Neural cell (in vitro differentiated cells): ENCODE measurements around the gene MXD1. TPM values are rescaled to one million over a fixed set of nuclear protein-coding genes. Genes with fewer than 3 reads are reported as not detected.

Experiments used
- H2AFZ ChIP-seq: fragments of 200-600, 300-800 bp; sonication (generic), shearing (Covaris generic); 2 replicates; pipeline ENCODE4 v1.6.0; 2014; ENCODE audit warnings: low read depth, mild to moderate bottlenecking, antibody characterized with exemption, low read length, moderate library complexity
- H3F3A ChIP-seq: fragments of 200-600 bp; shearing (Covaris generic); 2 replicates; pipeline ENCODE4 v1.6.1; 2016; ENCODE audit warnings: mild to moderate bottlenecking, moderate library complexity, mixed read lengths, antibody characterized with exemption, low read length; ENCODE audit not compliant: insufficient read depth, poor library complexity, severe bottlenecking
- H3K27ac ChIP-seq: fragments of 200-600, 300-800 bp; sonication (generic), shearing (Covaris generic); 2 replicates; pipeline ENCODE4 v1.5.1; 2014; ENCODE audit warnings: mild to moderate bottlenecking, low read length, moderate library complexity
- H3K27me3 ChIP-seq: fragments of 300-800, 200-600 bp; sonication (generic), shearing (Covaris generic); 2 replicates; pipeline ENCODE4 v1.6.0; 2014; ENCODE audit warnings: mild to moderate bottlenecking, low read depth, low read length, moderate library complexity; ENCODE audit not compliant: insufficient read depth
- H3K36me3 ChIP-seq: fragments of 300-800, 200-600 bp; sonication (generic), shearing (Covaris generic); 2 replicates; pipeline ENCODE4 v1.5.1; 2014; ENCODE audit warnings: mild to moderate bottlenecking, antibody characterized with exemption, low read length, moderate library complexity; ENCODE audit not compliant: insufficient read depth
- H3K4me2 ChIP-seq: fragments of 300-800, 200-600 bp; sonication (generic), shearing (Covaris generic); 2 replicates; pipeline ENCODE4 v1.6.0; 2014; ENCODE audit warnings: mild to moderate bottlenecking, low read length
- H3K4me3 ChIP-seq: fragments of 300-800, 200-600 bp; sonication (generic), shearing (Covaris generic); 2 replicates; pipeline ENCODE4 v1.5.1; 2014; ENCODE audit warnings: mild to moderate bottlenecking, low read length, moderate library complexity
- H3K79me2 ChIP-seq: fragments of 200-600 bp; shearing (Covaris generic); replicated peaks from 2 replicates; pipeline ENCODE4 v1.6.0; 2014; ENCODE audit warnings: mild to moderate bottlenecking, low read length, moderate library complexity; ENCODE audit not compliant: insufficient read depth
- H3K9ac ChIP-seq: fragments of 300-800, 200-600 bp; sonication (generic), shearing (Covaris generic); 2 replicates; pipeline ENCODE4 v1.6.1; 2016; ENCODE audit warnings: mild to moderate bottlenecking, low read length, mixed read lengths
- H3K9me2 ChIP-seq: fragments of 200-600 bp; shearing (Covaris generic); 2 replicates; pipeline ENCODE4 v1.6.1; 2016; ENCODE audit warnings: mild to moderate bottlenecking, low read length, mixed read lengths; ENCODE audit not compliant: insufficient read depth
- H3K9me3 ChIP-seq: fragments of 200-600, 300-800 bp; sonication (generic), shearing (Covaris generic); 2 replicates; pipeline ENCODE4 v1.6.1; 2016; ENCODE audit warnings: mild to moderate bottlenecking, mixed run types, low read length, moderate library complexity, mixed read lengths
- H4K20me1 ChIP-seq: fragments of 200-600 bp; shearing (Covaris generic); 2 replicates; pipeline ENCODE4 v1.6.1; 2016; ENCODE audit warnings: mild to moderate bottlenecking, mixed run types; ENCODE audit not compliant: insufficient read depth
- EP300 ChIP-seq: fragments of 450-650 bp; conservative IDR thresholded peaks from 2 replicates; pipeline ENCODE4 v1.6.1; 2014; ENCODE audit warnings: antibody characterized with exemption, mild to moderate bottlenecking, moderate library complexity; ENCODE audit not compliant: poor library complexity, severe bottlenecking
- EZH2 ChIP-seq: fragments of 200-600, 300-800 bp; shearing (Covaris generic), sonication (generic); IDR thresholded peaks from 2 replicates; pipeline ENCODE4 v1.6.1; 2014; ENCODE audit warnings: antibody characterized with exemption, low read length, borderline replicate concordance, mild to moderate bottlenecking; ENCODE audit not compliant: insufficient read depth, poor library complexity, severe bottlenecking
- MXI1 ChIP-seq: fragments of 450-650 bp; conservative IDR thresholded peaks from 2 replicates; pipeline ENCODE4 v1.6.1; 2014; ENCODE audit warnings: antibody characterized with exemption, mild to moderate bottlenecking; ENCODE audit not compliant: poor library complexity, severe bottlenecking
- POLR2AphosphoS5 ChIP-seq: IDR thresholded peaks from 2 replicates; pipeline ENCODE4 v1.6.1; 2012
- RAD21 ChIP-seq: fragments of 450-650 bp; conservative IDR thresholded peaks from 2 replicates; pipeline ENCODE4 v1.6.1; 2014; ENCODE audit warnings: antibody characterized with exemption, mild to moderate bottlenecking, moderate library complexity
- SMC3 ChIP-seq: fragments of 450-650 bp; conservative IDR thresholded peaks from 2 replicates; pipeline ENCODE4 v1.6.1; 2014; ENCODE audit warnings: antibody characterized with exemption, mild to moderate bottlenecking, moderate library complexity; ENCODE audit not compliant: poor library complexity
- TAF1 ChIP-seq: IDR thresholded peaks from 2 replicates; pipeline ENCODE4 v1.6.1; 2012; ENCODE audit warnings: low read depth
- polyA plus RNA-seq: library from polyadenylated mRNA; depleted of rRNA; stranded (reverse); fragments of >200 nt; gene quantifications from 2 replicates; pipeline ENCODE4 v1.2.3, GENCODE V29; 2014
- TF ChIP-seq, protein P1 (sequence below): IDR thresholded peaks from 2 replicates; pipeline ENCODE4 v1.6.1; 2012; ENCODE audit warnings: borderline replicate concordance
- TF ChIP-seq, protein P2 (sequence below): fragments of 450-650 bp; IDR thresholded peaks from 2 replicates; pipeline ENCODE4 v1.5.1; 2014; ENCODE audit warnings: antibody characterized with exemption, mild to moderate bottlenecking, moderate library complexity; ENCODE audit not compliant: poor library complexity, severe bottlenecking

Gene MXD1
- polyA plus RNA-seq, 1 donor from 2014 or later = 16.4 TPM

DNA sequence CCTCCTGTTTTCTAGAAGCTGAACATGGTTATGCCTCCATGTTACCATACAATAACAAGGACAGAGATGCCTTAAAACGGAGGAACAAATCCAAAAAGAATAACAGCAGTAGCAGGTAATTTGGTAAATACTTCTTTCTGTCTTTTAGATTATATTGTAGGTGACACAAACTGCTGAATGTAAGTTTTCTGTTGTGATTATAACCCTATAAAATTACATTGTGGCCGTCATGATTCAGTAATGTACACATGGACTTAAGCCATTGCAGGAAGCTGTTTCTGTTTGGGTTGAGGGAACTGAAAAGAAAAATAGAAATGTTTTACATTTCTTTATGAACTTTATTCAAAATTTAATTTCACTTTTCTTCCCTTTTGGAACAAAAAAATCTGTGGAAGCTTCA, 1.2 kb downstream of the MXD1 start:
- Histone ChIP-seq H3K4me2 (peak overlapping the region; percentile 41), H3K36me3 (no peaks in the 10 kb centered on the region), H3F3A (no peaks in the 10 kb centered on the region), H4K20me1 (no peaks in the 10 kb centered on the region), H3K9me2 (no peaks in the 10 kb centered on the region), H3K27me3 (no peaks in the 10 kb centered on the region), H3K27ac (peak overlapping the region; percentile 90), H3K9me3 (no peaks in the 10 kb centered on the region), H3K4me3 (peak overlapping the region; percentile 85), H3K79me2 (peaks cover 25% of the 10 kb centered on the region), H3K9ac (peak overlapping the region; percentile 92), H2AFZ (no peak overlapping the region)
- TF ChIP-seq, protein P1, sequence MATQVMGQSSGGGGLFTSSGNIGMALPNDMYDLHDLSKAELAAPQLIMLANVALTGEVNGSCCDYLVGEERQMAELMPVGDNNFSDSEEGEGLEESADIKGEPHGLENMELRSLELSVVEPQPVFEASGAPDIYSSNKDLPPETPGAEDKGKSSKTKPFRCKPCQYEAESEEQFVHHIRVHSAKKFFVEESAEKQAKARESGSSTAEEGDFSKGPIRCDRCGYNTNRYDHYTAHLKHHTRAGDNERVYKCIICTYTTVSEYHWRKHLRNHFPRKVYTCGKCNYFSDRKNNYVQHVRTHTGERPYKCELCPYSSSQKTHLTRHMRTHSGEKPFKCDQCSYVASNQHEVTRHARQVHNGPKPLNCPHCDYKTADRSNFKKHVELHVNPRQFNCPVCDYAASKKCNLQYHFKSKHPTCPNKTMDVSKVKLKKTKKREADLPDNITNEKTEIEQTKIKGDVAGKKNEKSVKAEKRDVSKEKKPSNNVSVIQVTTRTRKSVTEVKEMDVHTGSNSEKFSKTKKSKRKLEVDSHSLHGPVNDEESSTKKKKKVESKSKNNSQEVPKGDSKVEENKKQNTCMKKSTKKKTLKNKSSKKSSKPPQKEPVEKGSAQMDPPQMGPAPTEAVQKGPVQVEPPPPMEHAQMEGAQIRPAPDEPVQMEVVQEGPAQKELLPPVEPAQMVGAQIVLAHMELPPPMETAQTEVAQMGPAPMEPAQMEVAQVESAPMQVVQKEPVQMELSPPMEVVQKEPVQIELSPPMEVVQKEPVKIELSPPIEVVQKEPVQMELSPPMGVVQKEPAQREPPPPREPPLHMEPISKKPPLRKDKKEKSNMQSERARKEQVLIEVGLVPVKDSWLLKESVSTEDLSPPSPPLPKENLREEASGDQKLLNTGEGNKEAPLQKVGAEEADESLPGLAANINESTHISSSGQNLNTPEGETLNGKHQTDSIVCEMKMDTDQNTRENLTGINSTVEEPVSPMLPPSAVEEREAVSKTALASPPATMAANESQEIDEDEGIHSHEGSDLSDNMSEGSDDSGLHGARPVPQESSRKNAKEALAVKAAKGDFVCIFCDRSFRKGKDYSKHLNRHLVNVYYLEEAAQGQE = no peak
- TF ChIP-seq EZH2 = no peak
- no peak for TF ChIP-seq EP300
- TF ChIP-seq RAD21 = no peak
- no peak for TF ChIP-seq POLR2AphosphoS5
- no peak for TF ChIP-seq SMC3
- TF ChIP-seq MXI1 = no peak
- no peak for TF ChIP-seq TAF1
- TF ChIP-seq, protein P2, sequence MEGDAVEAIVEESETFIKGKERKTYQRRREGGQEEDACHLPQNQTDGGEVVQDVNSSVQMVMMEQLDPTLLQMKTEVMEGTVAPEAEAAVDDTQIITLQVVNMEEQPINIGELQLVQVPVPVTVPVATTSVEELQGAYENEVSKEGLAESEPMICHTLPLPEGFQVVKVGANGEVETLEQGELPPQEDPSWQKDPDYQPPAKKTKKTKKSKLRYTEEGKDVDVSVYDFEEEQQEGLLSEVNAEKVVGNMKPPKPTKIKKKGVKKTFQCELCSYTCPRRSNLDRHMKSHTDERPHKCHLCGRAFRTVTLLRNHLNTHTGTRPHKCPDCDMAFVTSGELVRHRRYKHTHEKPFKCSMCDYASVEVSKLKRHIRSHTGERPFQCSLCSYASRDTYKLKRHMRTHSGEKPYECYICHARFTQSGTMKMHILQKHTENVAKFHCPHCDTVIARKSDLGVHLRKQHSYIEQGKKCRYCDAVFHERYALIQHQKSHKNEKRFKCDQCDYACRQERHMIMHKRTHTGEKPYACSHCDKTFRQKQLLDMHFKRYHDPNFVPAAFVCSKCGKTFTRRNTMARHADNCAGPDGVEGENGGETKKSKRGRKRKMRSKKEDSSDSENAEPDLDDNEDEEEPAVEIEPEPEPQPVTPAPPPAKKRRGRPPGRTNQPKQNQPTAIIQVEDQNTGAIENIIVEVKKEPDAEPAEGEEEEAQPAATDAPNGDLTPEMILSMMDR = no peak

DNA sequence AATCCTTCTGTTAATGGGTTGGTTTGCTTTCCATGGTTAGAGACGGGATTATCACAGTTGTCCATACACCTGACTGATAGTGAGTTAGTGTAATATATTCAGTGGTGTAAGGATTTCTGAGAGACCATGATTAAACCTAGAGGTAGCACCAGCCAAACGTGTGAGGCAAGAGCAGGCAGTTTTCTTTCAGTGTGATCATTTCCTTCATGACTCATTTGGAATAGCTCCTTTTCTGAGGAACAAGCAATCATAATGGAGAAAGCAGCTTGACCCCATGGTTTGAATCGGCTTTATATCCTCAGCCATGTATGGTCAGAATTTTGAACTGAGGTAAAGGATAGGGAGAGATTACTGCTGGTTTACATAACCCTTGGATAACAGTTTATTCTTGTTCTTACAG, 2.9 kb downstream of the MXD1 start:
- H2AFZ ChIP-seq = no peak overlapping the region
- H3K9me3 ChIP-seq = no peaks in the 10 kb centered on the region
- H3K9ac ChIP-seq = no peak overlapping the region
- H3K9me2 ChIP-seq = no peaks in the 10 kb centered on the region
- TF ChIP-seq, protein P2 = no peak
- TF ChIP-seq RAD21 = no peak
- TF ChIP-seq MXI1 = no peak
- TF ChIP-seq, protein P1 = no peak
- no peak for TF ChIP-seq POLR2AphosphoS5
- no peak for TF ChIP-seq EP300
- no peak for TF ChIP-seq EZH2
- no peak for TF ChIP-seq TAF1
- no peak for TF ChIP-seq SMC3
- H3K27me3 ChIP-seq = no peaks in the 10 kb centered on the region
- H3F3A ChIP-seq = no peaks in the 10 kb centered on the region
- H3K79me2 ChIP-seq = peaks cover 25% of the 10 kb centered on the region
- H3K36me3 ChIP-seq = no peaks in the 10 kb centered on the region
- H3K4me3 ChIP-seq = peak overlapping the region; percentile 85
- H3K4me2 ChIP-seq = no peak overlapping the region
- no peaks in the 10 kb centered on the region for H4K20me1 ChIP-seq
- H3K27ac ChIP-seq = no peak overlapping the region
